Fibroblast of mammary gland (primary cell): ENCODE data around the gene TPBG.
"Not testable (repeated sequence)": the region's sequence is repeated elsewhere in the genome, so short reads cannot be mapped to it uniquely, and the experiment has no call there.

ENCODE experiments used
- DNase-seq: peaks from one replicate; pipeline ENCODE4 v3.0.0-alpha.2; 2010; ENCODE audit warnings: low read depth
- H3K4me3 ChIP-seq: 2 replicates; pipeline ENCODE4 v1.5.1; 2011; ENCODE audit warnings: low read depth, mild to moderate bottlenecking, low read length, moderate library complexity; ENCODE audit not compliant: control insufficient read depth
- CTCF ChIP-seq: conservative IDR thresholded peaks from 2 replicates; pipeline ENCODE4 v1.5.1; 2011; ENCODE audit warnings: low read depth, low read length, inconsistent platforms; ENCODE audit not compliant: control insufficient read depth, insufficient read depth

The TPBG gene

GRCh38 chr6:82385961-82386360 is 22.3 kb downstream of the TPBG start:
- no peak for DNase-seq
- H3K4me3 ChIP-seq = no peak overlapping the region
- TF ChIP-seq CTCF = no peak

- DNase-seq, H3K4me3 ChIP-seq: not testable (repeated sequence)
Measured at GRCh38 chr6:82394770-82395169, 31.2 kb downstream of the TPBG start.

DNA sequence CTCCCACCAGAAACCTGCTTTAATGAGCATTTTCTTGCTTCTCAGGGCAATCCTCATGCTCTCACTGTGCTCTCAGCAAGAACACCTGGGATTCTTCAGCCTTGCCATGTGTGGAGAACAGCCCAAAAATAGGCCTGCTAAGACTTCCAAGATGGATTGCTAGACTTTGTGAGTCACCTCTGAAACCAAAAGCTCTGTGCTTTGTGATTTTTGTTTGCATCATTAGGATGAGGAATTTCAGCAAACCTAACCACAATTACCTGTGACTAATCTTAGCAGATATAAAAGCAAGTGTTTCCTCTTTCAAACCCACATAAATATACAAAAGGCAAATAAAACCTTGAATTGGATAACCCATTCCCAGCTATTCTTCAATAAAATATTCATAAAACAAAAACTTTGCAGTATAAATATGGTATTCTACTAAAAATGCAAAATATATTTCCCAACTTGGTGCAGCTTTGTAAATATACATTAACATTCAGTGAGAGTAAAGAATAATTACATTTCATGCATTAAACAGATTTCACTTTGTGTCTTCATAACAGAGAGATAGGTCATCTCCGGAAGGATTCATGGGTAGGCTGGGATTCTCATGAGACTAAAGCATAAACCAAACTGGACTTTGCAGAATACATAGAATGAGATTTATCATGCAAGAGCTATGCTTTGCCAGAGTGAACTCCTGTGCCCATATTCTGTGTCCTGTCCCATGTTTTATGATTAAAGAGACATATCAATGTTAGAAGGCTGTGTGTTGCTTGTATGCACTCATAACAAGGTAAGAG is 33.5 kb downstream of the TPBG start:
- TF ChIP-seq CTCF = no peak
- H3K4me3 ChIP-seq = peak overlapping the region; percentile 17
- DNase-seq = peak; percentile 99

DNA sequence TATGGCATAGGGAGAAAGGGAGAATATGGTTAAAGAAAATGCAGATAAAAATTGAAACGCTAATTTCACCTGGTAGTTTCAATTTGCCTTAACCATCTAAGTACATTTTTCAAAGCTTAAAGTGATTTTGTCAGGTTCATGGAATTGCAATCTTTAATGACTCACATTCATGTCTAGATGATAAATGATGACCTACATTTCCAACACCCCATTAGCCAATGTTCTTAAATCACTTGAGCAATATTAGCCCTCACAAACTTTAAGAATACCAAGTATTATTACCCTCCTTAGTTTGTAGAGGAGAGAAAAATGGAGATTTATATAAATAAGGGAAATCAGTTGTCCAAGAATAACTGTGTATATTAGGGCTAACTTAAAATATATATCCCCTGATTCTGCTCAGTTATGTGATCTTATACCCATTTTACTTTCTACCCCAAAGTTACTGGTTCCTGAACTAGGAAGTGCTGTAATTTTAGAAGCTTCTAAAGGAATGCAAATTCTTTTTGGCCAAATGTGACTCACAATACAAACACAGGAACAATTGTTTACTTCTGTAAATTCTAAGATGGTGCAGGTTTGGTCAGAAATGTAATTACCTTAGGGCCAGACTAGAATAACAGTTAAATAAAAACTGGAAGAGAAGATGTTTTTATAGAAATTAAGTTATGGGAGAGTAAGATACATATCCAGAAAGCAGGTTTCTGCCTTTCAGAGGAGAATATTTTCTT is 34.5 kb downstream of the TPBG start:
- H3K4me3 ChIP-seq = peak overlapping the region; percentile 17
- peak; percentile 92 for DNase-seq
- no peak for TF ChIP-seq CTCF

DNA sequence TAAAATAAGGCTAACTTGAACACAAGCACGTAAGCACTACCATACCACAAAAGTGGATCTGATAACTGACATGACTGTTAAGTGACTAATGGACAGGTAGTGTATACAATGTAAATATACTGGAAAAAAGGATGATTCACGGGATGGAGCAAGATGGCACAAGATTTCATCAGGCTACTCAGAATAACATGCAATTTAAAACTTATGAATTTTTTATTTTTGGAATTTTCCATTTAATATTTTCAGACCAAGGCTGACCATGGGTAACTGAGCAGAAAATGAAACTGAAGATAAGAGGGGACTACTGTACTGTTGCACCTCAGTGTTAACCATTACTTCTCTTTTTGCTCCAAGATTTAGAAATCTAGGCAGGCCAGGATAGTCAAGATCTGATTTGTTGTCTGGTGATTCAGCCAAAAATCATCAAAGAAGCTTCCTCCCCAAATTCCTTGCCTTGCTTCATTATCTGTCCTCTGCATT is 45.4 kb downstream of the TPBG start:
- peak; percentile 83 for DNase-seq
- no peak overlapping the region for H3K4me3 ChIP-seq
- no peak for TF ChIP-seq CTCF

GRCh38 chr6:82410151-82410648 is 46.6 kb downstream of the TPBG start:
- no peak overlapping the region for H3K4me3 ChIP-seq
- peak; percentile 99 for DNase-seq
- TF ChIP-seq CTCF = no peak

GRCh38 chr6:82413868-82414267 is 50.3 kb downstream of the TPBG start:
- no peak overlapping the region for H3K4me3 ChIP-seq
- no peak for DNase-seq
- TF ChIP-seq CTCF = no peak
